ENCODE results near the gene VPS36. TPM values are rescaled to one million over a fixed set of nuclear protein-coding genes. Genes with fewer than 3 reads are reported as not detected.

Gene VPS36
- total and polyA plus RNA-seq, 10 of the 15 experiments (the other 5 are each of a cell fraction or from before 2014, with no cell fraction given) = 10.3 to 29.0 (median 23.9) TPM

- Histone ChIP-seq H2AFZ (ENCODE audit: control insufficient read depth, low read depth, low read length) (no peak overlapping the region), H3K9me3 (replicated peaks; ENCODE audit: control insufficient read depth, insufficient read depth, low read length) (no peaks in the 10 kb centered on the region), H3K9ac (ENCODE audit: control insufficient read depth, insufficient read depth, low read length) (no peak overlapping the region), H3K79me2 (ENCODE audit: control insufficient read depth, insufficient read depth, low read length) (no peaks in the 10 kb centered on the region), H4K20me1 (ENCODE audit: control insufficient read depth, insufficient read depth) (no peaks in the 10 kb centered on the region), H3K27me3 (replicated peaks in 1 of 2; ENCODE audit: control insufficient read depth in 2 of 2, insufficient read depth in 2 of 2, low read length in 1 of 2) (no peaks in the 10 kb centered on the region; a peak in 1 of 4 replicates), H3K36me3 (ENCODE audit: control insufficient read depth in 2 of 2, insufficient read depth in 2 of 2, low read length in 1 of 2) (no peaks in the 10 kb centered on the region), H3K4me3 (no peak overlapping the region), H3K4me2 (ENCODE audit: control insufficient read depth, insufficient read depth) (no peak overlapping the region), H3K4me1 (ENCODE audit: control insufficient read depth, insufficient read depth, low read length) (no peaks in the 10 kb centered on the region), H3K27ac (ENCODE audit: control insufficient read depth, insufficient read depth) (no peak overlapping the region)
- ChIA-PET POLR2A (no interaction called here), CTCF (no interaction called here), RAD21 (ENCODE audit: unreplicated experiment) (no interaction called here), SMC1A (ENCODE audit: uncharacterized antibody, unreplicated experiment) (no interaction called here)
- 73% methylated on average over 22 of the region's 22 CpGs for WGBS (ENCODE audit: insufficient coverage, insufficient replicate concordance, low lambda C conversion rate, missing lambda C conversion rate)
- intact Hi-C loops (cut with micrococcal nuclease; ENCODE audit: unreplicated experiment) (no loop called here), in situ Hi-C loops (cut with MboI) (no loop called here)
- BruUV-seq (replicated peaks) = no TSS peak
- no peak for DNase-seq (ENCODE audit: low read depth, low spot score)
- TF ChIP-seq IRF5 (IDR thresholded peaks at IDR 0.05; ENCODE audit: borderline replicate concordance) = no peak
- TF ChIP-seq CUX1 (IDR thresholded peaks at IDR 0.05; ENCODE audit: insufficient replicate concordance, low read depth, low read length) = no peak
- no peak for TF ChIP-seq RELA (IDR thresholded peaks at IDR 0.05; ENCODE audit: borderline replicate concordance, partially characterized antibody)
- TF ChIP-seq TBL1XR1 (IDR thresholded peaks at IDR 0.05; ENCODE audit: low read depth, low read length) = no peak
- no peak for TF ChIP-seq SUZ12 (IDR thresholded peaks at IDR 0.05; ENCODE audit: unreplicated experiment)
- no peak for TF ChIP-seq IRF3 (IDR thresholded peaks at IDR 0.05)
- no peak for TF ChIP-seq FOS (IDR thresholded peaks at IDR 0.05; ENCODE audit: borderline replicate concordance, extremely low read depth, insufficient read length)
- TF ChIP-seq KAT2A (conservative IDR thresholded peaks at IDR 0.05; ENCODE audit: control insufficient read depth, low read depth, low read length) = no peak
- no peak for TF ChIP-seq EP300 (IDR thresholded peaks at IDR 0.05; ENCODE audit: borderline replicate concordance in 1 of 2, control insufficient read depth in 1 of 2, low read depth in 2 of 2, low read length in 2 of 2)
- no peak for TF ChIP-seq MLLT1 (IDR thresholded peaks at IDR 0.05)
- no peak for TF ChIP-seq CHD4 (IDR thresholded peaks at IDR 0.05)
- no peak for TF ChIP-seq PAX8 (IDR thresholded peaks at IDR 0.05)
- ATAC-seq = no peak
- FAIRE-seq = no peak
Observed at GRCh38 chr13:52378312-52378711, 72.1 kb downstream of the VPS36 start.

Data from GM12878 (cell line).